Retinal pigment epithelial cell (primary cell): ENCODE measurements around the gene PGK1.
"Not testable (repeated sequence)": the region's sequence is repeated elsewhere in the genome, so short reads cannot be mapped to it uniquely, and the experiment has no call there.

ENCODE experiments used
- DNase-seq: peaks from one replicate; pipeline ENCODE4 v3.0.0-alpha.2; 2010; ENCODE audit warnings: low read depth
- H3K4me3 ChIP-seq: 2 replicates; pipeline ENCODE4 v1.5.1; 2011; ENCODE audit warnings: mild to moderate bottlenecking, low read length, control low read depth, moderate library complexity
- CTCF ChIP-seq: conservative IDR thresholded peaks from 2 replicates; pipeline ENCODE4 v1.5.1; 2011; ENCODE audit warnings: low read depth, low read length, control low read depth, inconsistent platforms

Gene PGK1

GRCh38 chrX:78118628-78119027, 14.6 kb downstream of the PGK1 start:
- TF ChIP-seq CTCF = no peak
- no peak overlapping the region for H3K4me3 ChIP-seq
- no peak for DNase-seq

- H3K4me3 ChIP-seq = no peak overlapping the region
- no peak for DNase-seq
- peak; percentile 37 for TF ChIP-seq CTCF
These were observed 15.6 kb downstream of the PGK1 start for GRCh38 chrX:78119521-78120227.

GRCh38 chrX:78123190-78123589, 19.1 kb downstream of the PGK1 start:
- no peak overlapping the region for H3K4me3 ChIP-seq
- DNase-seq = no peak
- TF ChIP-seq CTCF = no peak

GRCh38 chrX:78124307-78124706, 20.3 kb downstream of the PGK1 start:
- TF ChIP-seq CTCF = no peak
- no peak overlapping the region for H3K4me3 ChIP-seq
- DNase-seq = no peak

GRCh38 chrX:78125148-78125547, 21.1 kb downstream of the PGK1 start:
- no peak for DNase-seq
- no peak overlapping the region for H3K4me3 ChIP-seq
- TF ChIP-seq CTCF = no peak

GRCh38 chrX:78125781-78126180, 21.7 kb downstream of the PGK1 start:
- H3K4me3 ChIP-seq, DNase-seq: not testable (repeated sequence)

GRCh38 chrX:78129714-78130113, 25.7 kb downstream of the PGK1 start:
- no peak for DNase-seq
- no peak for TF ChIP-seq CTCF
- no peak overlapping the region for H3K4me3 ChIP-seq
